CD4-positive, alpha-beta T cell treated with Interferon gamma for 1 hour (primary cell): Measurements from ENCODE around the gene GPRC5B.

ENCODE experiments used
- DNase-seq: peaks from one replicate; pipeline ENCODE4 v3.0.0-alpha.2; 2020

The GPRC5B gene, protein sequence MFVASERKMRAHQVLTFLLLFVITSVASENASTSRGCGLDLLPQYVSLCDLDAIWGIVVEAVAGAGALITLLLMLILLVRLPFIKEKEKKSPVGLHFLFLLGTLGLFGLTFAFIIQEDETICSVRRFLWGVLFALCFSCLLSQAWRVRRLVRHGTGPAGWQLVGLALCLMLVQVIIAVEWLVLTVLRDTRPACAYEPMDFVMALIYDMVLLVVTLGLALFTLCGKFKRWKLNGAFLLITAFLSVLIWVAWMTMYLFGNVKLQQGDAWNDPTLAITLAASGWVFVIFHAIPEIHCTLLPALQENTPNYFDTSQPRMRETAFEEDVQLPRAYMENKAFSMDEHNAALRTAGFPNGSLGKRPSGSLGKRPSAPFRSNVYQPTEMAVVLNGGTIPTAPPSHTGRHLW

DNA sequence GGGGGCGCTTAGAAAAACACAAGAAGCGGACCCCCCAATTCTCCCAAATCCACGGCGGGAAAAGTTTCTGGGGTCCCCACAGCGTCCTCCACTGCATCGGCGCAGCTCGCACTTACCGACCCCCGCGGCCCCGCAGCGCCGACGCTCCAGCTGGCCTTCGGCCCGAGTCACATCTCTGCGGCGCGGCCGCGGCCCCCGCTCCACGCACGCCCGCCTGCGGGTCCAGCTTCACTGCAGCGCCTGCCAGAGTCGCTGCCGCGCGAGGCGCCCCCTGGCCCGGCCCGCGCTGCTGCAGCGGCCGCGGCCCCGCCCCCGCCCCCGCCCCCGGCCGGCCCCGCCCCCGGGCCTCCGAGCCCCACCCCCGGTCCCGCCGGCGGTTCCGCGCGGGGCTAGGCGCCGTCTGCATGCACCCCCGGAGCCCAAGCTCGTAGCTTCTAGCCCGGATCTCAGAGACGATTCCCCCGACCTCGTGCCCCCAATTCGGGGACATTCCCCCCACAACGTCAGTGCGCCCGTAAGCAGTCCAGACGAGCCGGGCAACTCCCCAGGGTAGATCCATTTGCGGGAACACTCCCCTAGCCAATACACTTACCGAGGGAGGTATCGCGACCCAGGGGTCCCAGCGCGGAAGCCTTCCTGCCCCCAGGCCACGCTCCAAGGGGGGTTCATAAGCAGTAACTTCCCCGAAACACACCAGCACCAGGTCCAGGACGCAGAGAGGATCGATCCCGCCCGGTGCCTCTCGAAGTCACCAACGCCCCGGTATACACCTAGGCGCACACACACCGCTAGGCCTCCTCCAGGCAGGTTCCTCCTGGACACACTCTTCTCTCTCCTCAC, at the start of gene GPRC5B:
Gene GPRC5B (minus strand): TSS at position 238 of the 840 bp plus-strand sequence. CDS start 12,003 bp downstream, outside the sequence.
- peak; percentile 23 for DNase-seq

DNA sequence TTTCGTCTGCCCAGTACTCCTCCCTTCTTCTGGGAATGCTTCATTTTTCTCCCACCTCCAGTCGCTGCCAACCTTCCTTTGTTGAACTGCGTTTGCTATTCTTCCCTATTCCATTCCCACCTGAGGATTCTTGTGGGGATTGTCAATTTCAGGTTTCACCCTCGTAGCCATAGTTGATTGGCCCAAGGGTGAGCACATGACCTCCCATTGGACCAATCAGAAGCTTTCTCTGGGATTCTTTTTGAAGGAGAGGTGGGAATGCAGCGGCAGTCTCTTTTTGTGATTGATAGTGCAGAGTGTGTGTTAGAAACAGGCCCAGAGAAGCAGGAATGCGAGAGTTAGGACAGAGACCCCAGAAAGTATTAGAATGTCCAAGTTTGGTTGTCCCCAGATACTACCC, 49.1 kb upstream of the GPRC5B start:
- DNase-seq, result no peak

DNA sequence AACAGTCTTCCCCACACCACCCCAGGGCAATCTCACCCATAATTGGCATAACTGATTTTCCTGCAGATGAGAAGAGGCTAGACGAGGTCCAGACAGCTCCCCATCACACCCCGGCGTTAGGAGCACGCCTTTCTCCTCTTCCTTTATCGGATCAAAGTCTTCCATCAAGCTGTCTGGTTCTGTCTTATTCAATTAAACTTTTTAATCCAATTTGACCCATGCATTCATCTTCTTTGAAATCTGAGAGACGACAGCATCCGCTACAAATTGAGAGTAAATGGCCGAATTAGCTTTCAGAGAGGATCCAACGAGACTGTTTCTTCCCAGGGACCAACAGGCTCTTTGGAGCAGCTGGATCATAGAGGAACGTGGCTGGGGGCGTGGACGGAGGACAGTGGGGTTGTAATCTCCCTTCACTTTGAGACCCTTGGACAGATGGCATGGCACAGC, 44.4 kb upstream of the GPRC5B start:
- no peak for DNase-seq

DNA sequence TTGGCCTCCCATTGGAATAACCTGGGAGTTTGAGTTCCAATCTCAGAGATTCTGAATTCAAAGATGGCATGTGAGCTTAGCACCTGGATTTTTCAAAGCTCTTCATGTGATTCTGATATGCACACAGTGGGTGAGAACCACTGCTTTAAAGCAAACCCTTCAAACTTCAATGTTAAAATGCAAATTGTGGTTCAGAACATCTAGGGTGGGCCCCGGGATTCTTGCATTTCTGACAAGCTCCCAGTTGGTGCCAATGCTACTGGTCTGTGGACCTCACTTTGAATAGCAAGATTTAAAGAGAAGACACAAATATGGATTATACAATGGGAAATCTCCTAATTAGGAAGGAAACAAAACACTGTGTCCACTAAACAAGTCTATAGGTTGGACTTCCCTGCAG, 43.8 kb upstream of the GPRC5B start:
- no peak for DNase-seq

DNA sequence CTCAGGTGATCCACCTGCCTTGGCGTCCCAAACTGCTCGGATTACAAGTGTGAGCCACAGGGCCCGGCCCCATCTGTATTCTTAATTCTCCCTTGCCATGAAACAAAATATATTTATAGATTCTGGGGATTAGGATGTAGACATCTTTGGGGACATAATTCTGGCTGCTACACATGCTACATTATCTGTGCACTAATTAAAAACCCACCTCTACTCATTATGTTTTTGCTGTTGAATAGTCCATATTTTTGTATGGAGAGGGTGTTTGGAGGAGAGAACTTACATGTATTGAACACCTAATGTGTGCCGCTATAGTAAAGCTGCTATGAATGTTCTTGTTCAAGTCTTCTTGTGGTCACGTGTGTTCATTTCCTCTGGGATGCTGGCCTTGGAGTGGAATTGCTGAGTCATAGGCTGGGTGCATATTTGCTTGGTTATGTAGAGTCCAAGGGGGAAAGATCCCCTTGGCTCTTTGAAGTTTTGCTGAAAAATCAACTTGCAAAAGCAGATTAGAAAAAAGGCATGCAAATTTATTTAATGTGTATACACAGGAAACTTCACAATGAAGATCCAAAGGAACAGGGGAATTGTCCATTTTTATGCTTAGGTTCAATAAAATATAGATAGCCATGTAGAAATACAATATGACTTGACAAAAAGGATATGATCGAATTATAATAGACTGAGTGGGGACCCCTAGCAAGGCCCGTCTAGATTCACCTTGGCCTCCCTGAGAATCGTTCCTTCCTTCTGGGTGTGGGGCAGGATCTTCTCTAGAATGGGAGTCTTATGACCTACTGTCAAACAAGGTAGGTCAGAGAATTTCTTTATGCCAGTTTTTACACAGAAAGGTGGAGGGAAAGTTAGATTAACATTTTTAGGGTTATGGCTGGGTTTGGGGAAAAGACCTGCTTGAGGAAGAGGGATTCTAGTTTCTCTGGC, 42.1 kb upstream of the GPRC5B start:
- DNase-seq, result no peak

DNA sequence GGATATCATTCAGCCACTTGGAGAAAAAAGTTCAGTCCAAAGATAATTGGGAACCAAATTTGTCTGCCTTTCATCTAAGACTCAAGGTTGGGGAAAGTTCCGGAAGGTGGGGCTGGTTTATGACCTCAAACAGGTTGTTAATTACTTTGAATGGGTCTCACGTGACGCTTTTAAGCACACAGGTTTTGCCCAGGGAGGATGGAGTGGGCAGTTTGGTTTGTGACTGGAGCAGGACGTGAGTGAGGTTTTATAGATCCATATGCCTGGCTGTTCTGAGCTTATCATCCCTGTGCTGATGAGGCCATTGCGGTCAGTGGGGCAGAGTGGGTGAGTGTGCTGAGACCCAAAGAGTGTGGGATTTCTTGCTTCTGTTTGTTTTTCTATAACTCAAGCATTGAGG, 38.7 kb upstream of the GPRC5B start:
- no peak for DNase-seq

DNA sequence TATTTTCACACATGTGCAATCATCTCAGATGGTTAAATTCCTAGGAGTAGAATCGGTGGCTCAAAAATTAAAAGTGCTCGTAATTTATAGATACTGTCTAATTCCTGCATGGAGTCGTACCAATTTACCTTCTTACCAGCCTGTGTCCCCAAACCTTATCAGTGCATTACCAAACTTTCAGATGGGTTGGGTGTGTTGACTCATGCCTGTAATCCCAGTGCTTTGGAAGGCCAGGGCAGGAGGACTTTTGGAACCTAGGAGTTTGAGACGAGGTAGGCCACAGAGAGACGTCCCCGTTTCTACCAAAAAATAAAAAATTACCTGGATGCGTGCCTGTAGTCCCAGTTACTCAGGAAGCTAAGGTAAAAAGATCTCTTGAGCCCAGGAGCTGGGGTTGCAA, 34.5 kb upstream of the GPRC5B start:
- no peak for DNase-seq

DNA sequence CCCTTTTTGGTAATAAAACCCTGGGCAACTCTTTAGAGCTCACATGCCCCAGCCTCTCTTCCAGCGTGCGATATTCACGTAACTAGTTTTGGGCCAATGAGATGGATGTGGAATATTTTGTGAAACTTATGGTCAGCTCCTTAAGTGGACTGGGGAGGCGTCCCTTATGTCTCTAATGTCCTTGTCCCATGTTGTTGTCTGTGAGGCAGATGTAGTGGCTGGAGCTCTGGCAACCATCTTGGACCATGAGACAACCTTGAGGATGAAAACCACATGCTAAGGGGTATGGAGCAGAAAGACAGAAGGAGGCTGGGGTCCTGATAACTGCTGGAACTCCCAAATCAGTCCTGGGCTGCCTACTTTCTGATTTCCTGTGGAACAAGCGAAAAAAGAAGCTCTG, 31.4 kb upstream of the GPRC5B start:
- DNase-seq, result no peak

DNA sequence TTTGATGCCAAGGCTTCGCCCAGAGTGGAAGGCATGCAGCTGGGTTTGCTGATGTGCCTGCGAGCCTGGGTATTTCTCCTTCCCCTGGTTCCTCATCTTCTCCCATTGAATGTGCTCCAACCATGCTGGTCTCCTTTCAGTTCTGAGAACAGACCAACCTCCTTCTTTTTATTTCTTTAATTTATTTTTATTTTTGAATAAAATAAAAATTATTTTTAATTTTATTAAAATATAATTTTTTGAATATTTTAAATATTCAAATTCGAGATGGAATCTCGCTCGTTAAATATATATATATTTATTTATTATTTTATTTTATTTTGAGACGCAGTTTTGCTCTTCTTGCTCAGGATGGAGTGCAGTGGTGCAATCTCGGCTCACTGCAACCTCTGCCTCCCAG, 30.2 kb upstream of the GPRC5B start:
- DNase-seq, result no peak

DNA sequence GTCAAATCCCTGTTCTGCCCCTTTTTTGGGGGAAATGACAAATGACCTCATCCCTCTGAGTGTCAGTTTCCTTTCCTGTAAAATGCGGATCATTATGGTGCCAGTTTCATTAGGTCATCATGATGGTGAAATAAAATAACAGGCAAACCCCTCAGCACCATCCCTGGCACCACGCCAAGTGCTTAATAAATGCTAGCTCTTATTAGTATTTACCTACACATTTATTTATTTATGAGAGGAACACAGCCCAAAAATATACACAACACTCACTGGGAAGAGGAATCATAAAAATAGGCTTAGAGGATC, 28.6 kb upstream of the GPRC5B start:
- DNase-seq, result no peak

DNA sequence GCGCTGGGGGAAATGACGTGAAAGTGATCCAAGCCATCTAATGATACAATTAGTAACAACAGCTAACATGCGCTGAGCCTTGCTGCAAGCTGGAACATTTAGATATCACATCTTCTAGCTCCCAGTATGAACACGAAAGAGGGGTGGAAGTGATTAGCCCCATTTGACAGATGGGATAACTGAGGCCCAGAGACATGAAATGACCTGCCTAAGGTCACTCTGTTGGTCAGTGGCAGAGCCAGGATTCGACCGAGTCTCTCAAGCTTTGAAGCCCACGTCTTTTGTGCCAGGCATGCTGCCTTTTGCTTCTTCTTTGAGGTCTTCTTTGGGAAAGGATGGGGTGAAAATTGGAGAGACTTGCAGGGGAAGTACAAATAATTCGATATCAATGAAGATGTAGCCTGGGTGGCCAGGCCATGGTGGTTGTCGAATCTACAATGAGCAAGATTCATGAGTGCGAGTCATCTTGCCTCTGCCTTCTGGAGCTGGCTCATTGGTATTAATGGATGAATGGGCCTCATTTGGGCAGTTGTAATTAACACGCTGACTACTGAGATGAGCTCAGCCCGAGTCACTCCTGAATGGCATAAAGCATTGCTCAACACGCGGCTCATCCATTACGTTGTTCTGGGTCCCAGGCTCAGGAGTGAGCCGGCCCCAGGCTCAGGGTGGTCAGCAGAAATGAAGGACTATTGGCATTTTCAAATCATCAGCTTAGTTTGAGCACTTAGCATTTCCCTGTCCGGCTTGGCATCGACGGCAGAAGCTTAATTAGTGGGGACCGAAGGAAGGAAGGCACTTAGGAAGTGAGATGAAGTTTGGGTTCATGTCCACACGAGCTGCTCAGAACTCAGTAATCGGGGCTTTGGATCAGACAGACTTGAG, 28.0 kb upstream of the GPRC5B start:
- DNase-seq, result no peak

DNA sequence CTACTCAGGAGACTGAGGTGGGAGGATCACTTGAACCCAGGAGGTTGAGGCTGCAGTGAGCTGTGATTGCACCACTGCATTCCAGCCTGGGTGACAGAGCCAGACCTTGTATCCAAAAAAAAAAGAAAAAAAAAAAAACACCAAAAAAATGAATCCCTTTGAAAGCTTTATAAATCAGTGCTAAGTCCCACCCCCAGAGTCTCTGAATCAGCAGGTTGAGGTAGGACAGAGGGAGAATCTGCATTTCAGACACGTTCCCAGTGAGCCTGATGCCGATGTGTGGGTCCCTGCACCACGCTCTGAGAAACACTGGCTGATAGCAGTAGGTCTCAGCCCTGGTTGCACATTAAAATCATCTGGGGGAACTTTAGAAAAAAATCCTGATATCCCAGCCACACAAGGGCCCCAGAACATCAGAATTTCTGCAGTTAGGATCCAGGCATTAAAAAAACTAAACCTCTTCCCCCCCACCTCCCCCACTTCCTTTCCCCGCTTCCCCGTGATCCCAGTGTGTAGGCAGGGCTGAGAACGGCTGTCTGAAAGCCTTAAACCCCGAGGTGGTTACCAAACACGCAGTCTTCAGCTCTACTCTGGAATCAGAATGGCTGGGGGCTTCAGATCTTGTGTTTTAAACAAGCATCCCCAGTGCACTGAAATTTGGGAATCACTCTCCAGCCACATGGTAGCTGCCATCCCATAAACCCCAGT, 27.3 kb upstream of the GPRC5B start:
- DNase-seq, result no peak

DNA sequence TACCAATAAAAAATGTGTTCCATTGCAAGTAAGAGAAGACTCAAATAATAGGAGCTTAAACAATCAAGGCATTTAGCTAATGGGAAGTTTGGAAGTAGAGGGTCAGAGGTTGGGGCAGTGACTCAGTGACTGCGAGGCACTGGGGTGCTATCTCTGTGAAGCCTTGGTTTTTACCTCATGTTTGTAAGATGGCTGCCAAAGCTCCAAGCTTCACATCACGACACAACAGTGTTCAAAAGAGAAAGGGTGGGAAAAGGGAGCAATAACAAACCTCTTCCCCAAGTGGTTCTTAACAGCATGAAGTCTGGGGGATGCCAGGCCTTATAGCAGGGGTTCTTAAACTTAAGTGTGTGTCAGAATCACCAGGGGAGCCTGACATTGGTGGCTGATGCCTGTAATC, 26.6 kb upstream of the GPRC5B start:
- no peak for DNase-seq

DNA sequence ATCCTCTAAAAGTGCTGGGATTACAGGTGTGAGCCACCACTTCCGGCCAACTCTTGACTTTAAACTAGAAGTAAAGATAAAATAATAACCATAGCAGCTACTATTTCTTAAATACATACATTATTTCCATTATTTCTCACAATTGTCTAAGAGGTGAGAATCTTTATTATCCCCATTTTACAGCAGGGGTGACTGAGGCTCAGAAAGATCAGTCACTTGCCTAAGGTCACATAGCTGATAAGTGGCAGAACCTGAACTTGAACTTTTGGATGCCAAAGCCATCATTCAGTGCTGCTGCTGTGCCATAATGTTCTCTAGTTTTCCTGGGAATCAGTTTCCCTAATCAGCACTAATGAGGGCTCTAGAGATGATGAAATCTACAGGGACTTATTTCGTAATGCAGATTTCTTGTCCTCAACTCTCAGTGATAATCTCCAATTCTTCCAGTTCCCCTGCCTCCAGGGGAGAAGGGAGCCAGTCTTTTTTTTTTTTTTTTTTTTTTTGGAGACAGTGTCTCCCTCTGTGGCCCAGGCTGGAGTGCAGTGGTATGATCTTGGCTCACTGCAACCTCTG, 25.2 kb upstream of the GPRC5B start:
- no peak for DNase-seq

DNA sequence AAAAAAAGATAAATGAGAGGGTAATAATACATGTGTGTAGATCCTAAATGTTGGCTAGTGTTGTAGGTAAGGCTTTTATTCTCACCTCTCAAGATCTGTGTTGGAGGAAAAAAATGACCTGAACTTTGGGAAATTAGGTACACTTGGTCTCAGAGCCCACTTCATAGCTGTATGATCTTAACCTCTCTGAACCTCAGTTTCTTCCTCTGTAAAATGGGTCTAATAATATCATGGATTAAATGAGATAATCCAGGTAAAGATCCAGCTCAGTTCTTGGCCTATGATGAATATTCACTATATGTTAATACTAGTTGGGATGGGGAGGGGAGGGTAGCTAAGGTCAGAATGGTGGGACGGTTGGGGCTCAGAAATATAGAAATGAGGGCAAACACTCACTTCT, 24.3 kb upstream of the GPRC5B start:
- no peak for DNase-seq

DNA sequence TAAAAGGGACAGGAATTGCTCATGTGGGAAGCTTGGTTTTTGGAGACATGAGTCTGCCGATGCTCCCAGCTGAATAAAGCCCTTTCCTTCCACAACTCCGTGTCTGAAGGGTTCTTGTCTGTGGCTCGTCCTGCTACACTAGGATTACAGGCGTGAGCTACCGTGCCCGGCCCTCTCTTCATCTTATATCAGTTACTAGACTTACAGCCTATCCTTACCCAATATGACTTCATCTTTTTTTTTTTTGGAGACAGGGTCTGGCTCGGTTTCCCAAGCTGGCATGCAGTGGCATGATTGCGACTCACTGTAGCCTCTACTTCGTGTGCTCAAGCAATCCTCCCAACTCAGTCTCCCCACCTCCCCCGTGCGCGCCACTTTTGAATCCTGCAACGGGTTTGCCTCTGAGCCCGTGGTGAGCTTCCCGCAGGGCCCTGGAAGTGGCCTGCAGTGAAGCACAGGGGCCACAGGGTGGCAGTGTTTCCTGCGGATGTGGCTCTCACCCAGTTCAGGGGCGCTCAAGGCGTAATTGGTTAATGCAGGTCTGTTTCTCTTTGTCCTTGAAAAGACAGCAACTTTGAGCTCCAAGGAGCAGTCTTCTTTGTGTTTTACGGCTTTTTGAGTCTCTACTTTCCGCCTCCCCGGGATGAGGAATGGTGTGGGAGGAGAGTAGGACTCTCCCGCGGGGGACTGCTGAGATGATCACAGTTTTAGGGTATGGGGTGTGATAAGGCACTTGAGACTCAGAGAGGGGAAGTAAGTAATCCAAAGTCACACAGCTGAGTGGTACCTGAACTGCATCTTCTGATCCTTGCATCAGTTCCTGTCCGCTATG, 22.7 kb upstream of the GPRC5B start:
- peak; percentile 52 for DNase-seq

DNA sequence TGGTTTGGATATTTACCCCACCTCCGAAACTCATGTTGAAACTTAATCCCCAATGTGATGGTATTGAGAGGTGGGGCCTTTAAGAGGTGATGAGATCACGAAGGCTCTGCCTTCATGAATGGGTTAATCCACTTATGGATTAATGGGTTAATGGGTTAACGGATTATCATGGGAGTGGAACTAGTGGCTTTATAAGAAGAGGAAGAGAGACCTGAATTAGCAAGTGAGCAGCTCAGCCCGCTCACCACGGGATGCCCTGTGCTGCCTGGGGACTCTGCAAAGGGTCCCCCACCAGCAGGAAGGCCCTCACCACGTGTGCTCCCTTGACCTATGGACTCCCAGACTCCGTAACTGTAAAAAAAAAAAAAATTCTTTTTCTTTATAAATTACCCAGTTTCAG, 16.5 kb upstream of the GPRC5B start:
- no peak for DNase-seq

DNA sequence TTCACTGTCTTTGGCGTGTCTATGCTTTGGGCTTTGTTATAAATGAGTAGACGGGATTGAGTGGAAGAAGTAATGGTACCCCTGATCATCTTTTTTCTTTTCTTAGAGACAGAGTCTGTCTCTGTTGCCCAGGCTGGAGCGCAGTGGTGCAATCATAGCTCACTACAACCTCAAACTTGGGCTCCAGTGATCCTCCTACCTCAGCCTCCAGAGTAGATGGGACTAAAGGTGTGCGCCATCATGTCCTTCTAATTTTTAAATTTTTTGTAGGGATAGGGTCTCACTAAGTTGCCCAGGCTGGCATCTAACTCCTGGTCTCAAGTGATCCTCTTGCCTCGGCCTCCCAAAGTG, 14.9 kb upstream of the GPRC5B start:
- DNase-seq, result no peak

DNA sequence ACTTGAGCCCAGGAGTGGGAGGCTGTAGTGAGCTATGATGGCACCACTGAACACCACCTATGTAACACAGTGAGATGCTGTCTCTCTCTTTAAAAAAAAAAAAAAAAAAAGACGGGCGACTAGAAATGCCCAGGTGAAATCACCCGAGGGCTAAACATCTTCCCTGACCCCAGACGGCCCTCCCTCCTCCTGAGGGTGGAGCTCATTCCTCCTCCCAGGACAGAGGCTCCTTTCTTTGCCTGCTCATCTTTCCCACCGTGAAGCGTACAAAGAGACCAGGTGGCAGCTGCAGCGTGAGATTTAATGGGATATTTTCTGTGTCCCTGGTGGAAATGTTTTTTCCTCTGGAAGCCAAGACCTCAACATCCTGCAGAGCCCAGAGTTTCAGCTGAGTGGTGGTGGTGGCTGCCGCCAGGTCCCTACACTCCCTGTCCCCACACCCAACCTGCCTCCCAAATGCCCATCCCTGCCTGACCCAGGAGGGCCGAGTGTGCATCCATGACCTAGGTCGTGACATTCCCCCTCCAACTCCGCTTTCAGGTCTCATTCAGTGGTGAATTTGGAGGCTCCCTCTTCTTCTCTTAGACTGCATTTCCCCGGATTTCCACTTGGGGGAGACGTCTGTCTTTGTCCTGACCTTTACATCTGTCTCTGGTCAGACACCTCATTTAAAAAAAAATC, 14.4 kb upstream of the GPRC5B start:
- DNase-seq, result no peak

DNA sequence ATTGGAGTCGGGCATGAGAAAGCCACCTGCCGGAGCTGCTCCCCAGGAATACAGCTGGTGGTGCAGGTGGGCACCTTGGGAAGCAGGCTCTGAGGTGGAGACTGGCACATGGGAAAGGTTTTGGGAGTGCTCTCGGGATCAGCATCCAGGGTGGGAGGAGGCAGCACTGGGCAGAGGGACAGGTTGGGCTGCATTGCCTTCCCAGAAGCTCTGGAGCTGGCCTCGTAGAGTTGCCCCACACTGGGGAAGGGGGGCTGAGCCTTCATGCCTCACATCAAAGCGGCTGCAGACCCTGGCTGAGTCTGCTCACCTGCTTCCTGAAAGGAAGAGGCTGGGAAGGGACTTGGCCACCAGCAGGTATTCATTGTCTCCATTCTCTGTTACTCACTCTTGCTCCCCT, 13.5 kb upstream of the GPRC5B start:
- DNase-seq, result no peak
